Measurements from ENCODE around the gene SUSD6.
"Not testable (repeated sequence)": the region's sequence is repeated elsewhere in the genome, so short reads cannot be mapped to it uniquely, and the experiment has no call there.

SUSD6 gene

DNA sequence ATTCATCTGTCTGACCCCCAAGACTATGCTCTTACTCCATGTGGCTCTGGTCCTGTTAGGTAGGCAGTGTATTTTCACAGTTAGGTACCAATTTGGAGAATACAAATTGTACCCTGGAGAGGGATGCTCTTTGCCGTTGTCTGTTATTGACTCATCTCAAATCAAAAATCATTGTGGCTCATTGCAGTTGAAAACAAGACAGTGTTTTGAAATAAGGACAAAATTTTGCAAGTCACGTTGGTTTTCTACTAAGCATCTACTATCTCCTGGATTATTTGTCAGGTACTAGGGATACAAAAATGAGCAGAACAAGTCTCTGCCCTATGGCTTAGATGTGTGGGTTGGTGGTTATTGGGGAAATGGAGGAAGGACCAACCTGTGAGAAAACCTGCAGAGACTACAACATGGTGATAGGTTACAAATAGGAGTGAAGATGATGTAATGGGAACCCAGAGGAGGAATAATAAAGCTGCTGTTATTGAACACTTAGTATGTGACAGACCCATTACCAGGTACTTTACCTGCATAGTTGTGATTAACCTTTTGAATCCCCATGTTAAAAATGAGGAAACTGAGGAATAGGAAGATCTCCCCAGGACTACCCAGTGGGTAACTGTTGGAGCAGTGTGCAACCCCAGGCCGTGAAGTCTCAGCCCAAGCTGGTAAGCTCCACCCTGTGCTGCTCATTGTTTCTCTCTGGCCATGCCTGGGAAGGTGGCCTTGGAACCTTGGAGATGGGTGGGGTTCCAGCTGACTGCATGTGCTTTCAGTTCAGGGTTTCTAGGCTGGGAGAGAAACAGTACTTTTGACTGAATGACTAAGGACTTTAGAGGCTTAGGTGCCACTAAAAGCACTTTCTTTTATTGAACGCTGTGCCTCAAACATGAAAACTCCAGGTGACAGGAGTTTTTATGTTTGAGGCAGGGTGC lies 82.7 kb downstream of the SUSD6 start:
- DNase-seq (ENCODE audit: low read depth in 1 of 2, low spot score in 1 of 2) = no peak

DNA sequence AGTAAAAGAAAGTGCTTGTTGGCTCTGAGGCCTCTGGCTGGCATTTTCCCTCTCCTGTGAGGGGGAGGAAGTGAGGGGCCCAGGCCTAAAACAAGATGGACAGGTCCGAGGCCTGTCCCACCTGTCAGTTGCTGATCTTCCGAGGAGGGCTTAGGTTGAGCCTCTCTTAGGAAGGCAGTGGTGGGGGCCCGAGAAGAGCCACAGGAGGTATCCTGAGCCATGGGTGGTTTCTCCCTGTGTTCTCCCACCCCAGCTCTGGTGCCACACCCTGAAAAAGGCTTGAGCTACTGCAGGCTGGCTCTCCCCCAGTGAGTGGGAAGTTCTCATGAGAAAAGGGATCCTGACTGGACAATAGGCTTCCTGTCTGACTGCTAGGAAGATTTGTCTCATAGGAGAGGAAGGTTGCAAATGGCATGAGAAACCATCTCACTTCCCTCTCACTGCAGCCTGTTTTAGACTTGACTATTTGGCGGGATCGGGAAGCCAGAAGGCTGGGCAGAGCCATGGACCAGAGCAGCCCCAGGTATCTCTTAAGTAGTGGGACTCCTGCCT lies 83.4 kb downstream of the SUSD6 start:
- DNase-seq (ENCODE audit: low read depth in 1 of 2, low spot score in 1 of 2) = no peak

DNA sequence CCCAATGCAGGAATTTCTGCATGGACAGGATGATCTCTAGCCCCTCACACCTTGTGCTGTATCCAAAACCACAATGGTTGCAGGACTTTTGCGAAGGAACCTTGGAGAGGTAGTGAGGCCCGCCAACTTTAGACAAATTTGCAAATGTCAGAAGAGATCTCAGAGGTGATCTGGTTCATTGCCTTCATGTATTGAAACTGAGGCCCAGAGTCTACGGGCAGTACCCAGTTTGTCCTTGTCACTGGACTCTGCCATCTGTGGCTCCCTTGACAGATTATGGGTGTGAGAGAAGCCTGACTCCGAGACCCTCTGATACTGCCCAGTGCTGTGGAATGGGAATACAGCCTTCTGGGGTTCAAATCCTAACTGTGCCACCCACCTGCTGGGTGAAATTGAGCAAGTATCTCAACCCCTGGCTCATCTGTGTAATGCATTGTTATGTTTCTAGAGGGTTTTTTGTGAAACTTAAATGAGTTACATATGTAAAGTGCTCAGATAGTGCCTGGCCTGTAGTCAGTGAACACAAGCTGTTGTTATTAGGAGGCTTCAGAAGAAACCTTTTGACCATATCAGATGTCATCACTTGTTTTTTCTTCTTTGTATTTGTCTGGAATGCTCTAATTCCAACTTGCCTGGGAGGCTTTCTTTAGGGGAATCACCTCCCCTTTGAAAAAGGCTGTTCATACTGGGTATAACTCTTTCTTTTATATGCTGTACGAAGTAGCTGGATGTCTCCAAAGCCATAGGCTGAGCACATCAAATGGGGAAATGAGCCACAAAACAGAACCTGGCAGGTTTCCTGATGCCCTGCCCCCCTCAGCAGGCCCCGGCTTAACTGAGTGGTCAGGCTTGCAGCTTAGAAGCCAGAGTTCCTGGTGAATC lies 84.2 kb downstream of the SUSD6 start:
- DNase-seq (ENCODE audit: low read depth in 1 of 2, low spot score in 1 of 2) = no peak

- DNase-seq (ENCODE audit: low read depth in 1 of 2, low spot score in 1 of 2) = no peak
Observed at GRCh38 chr14:69696204-69696527, 84.8 kb downstream of the SUSD6 start.

GRCh38 chr14:69696633-69697557 lies 85.5 kb downstream of the SUSD6 start:
- DNase-seq (ENCODE audit: low read depth in 1 of 2, low spot score in 1 of 2) = no peak

DNA sequence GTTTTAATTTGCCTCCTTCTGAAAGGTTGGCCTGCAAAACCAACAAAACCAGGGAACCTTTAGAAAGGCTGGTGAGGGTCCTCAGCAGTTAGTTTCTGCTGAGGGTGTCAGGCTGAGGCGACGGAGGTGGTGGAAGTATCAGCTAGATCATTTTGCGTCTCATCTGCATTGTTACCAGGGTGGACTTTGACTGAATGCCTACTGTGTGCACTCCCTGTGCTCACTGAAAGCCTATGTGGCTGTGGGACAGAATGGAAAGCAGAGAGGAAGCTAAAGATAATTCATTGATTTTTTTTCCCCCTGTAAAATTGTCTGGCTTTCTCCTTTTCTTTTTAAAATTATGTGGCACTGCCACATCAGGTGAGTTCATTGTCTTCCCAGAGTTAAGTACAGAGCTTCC lies 87.2 kb downstream of the SUSD6 start:
- no peak for DNase-seq (ENCODE audit: low read depth in 1 of 2, low spot score in 1 of 2)

DNA sequence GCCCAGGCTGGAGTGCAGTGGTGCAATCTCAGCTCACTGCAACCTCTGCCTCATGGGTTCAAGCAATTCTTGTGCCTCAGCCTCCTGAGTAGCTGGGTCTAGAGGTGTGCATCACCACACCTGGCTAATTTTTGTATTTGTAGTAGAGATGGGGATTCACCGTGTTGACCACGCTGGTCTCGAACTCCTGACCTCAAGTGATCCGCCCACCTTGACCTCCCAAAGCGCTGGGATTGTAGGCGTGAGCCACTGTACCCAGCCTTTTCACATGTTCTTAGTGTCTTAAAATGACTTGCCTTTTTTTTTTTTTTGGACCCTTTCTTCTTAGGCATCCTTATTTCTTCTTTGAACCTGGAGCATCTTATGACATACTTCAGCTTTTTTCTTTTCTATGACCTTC lies 87.8 kb downstream of the SUSD6 start:
- not testable (repeated sequence) for DNase-seq (ENCODE audit: low read depth in 1 of 2, low spot score in 1 of 2)

DNA sequence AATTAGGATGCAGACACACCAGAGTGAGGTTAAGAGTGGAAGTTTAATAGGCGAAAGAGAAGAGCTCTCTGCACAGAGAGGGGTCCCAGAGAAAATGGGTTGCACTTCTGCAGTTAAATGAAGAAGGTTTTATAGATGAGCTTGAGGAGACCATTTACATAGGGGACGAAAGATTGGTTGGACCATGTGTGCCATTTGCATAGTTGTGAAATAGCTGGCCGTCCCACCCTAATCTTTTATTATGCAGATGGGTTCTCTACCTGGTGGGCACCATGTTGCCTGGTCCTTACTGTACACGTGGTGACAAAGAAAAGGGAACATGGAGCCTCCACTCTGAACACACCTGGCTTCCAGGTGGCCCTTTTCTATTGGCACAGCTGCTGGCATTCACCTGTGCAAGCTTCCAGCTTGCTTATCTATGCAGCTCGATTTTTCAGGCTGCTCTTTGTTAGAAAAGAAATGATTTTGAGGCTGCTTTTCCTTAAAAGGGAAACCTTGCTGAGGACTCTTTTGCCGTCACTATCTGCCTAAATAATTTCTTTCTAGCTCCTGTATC lies 88.4 kb downstream of the SUSD6 start:
- no peak for DNase-seq (ENCODE audit: low read depth in 1 of 2, low spot score in 1 of 2)

DNA sequence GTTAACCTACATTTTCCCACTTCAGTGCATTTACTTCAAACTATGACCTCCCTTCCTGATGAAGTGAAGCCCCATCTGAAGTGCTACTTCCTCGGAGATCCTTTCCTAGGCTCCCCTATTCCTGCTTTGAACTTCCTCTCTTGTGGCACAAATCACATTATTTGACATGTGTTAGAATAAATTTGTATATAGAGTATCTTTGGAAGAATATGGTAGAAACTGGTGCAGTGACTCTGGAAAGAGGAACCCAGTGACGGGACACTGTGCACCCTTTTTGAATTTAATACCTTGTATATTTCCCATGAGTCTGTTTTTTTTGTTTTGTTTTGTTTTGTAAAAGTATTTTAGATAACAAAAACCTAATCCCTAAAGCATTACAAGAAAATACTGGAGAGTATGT lies 89.2 kb downstream of the SUSD6 start:
- DNase-seq (ENCODE audit: low read depth in 1 of 2, low spot score in 1 of 2) = no peak

- DNase-seq (ENCODE audit: low read depth in 1 of 2, low spot score in 1 of 2) = no peak
Observed at GRCh38 chr14:69701291-69701690, 89.9 kb downstream of the SUSD6 start.

DNA sequence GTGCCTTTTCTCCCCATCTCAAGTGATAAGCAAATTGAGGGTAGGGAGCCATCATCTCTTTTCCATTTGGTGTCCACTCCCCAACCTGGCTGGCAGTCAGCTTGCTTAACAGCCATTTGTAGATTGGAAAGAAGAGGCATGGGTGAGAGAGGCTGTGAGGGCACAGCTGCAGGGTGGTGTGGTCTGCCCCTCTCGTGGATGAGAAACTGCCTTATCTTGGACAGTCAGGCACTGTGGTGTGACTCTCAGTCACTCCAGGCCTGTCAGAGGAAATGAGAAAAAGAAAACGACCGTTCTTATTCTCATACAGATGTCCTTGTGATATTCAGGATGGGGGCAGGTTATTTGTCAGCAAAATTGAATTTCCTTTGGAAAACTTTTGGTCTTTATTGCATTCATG lies 90.5 kb downstream of the SUSD6 start:
- DNase-seq (ENCODE audit: low read depth in 1 of 2, low spot score in 1 of 2) = no peak

- DNase-seq (ENCODE audit: low read depth in 1 of 2, low spot score in 1 of 2) = no peak
Observed at GRCh38 chr14:69703047-69704039, 91.9 kb downstream of the SUSD6 start.

DNA sequence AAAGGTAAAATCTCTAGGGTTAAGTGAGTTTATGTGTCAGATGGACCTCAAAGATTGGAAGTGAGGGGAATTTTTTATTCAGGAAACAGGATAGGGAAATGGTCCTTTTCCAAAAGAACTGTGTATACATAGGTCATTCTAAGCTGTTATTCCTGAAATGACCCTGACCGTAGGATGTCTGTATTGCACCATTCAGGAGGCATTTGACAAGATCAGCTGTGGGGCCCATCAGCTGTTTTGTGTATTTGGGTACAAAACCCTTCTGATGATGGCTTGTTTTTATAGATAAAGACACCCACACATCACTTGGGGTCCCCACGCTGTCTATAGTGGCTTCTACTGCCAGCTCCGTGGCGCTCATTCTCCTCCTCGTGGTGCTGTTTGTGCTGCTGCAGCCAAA lies 92.9 kb downstream of the SUSD6 start:
- no peak for DNase-seq (ENCODE audit: low read depth in 1 of 2, low spot score in 1 of 2)

DNA sequence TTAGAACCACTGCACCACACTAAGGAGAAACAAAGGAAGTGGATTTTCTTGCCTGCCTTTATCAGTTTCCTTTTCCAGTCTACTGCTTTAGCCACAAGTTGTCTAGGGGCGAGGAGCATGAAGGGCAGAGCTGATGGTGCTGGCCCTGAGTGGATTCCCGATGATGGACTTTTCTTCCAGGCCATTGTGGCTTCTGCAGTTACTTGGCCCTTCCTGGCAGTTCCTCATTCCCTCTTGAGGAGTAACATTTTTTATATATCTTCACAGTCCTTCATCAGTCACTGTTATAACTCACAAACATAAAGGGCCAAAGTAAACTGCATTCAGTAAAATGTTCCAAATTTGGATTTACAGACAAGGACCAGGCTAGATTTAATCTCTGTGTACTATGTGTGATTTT lies 94.3 kb downstream of the SUSD6 start:
- DNase-seq (ENCODE audit: low read depth in 1 of 2, low spot score in 1 of 2) = no peak

DNA sequence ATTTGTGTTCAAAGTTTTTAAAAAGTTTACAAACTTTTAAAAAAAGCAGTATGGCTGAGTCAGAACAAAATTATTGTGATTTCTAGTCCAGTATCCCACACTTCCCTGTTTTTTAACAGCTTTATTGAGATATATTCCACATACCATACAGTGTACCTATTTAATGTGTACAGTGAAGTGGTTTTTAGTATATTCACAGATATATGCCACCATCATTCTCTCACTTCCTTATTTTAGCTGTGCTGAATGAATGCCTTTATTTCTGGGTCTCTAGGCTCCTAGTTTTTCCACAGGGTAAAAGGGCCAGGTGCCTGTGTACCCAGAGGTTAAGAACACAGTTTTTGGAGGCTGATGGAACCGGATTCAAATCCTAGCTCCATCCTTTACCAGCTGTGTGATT lies 96.7 kb downstream of the SUSD6 start:
- no peak for DNase-seq (ENCODE audit: low read depth in 1 of 2, low spot score in 1 of 2)

- no peak for DNase-seq (ENCODE audit: low read depth in 1 of 2, low spot score in 1 of 2)
Observed at GRCh38 chr14:69708586-69709560, 97.5 kb downstream of the SUSD6 start.

DNA sequence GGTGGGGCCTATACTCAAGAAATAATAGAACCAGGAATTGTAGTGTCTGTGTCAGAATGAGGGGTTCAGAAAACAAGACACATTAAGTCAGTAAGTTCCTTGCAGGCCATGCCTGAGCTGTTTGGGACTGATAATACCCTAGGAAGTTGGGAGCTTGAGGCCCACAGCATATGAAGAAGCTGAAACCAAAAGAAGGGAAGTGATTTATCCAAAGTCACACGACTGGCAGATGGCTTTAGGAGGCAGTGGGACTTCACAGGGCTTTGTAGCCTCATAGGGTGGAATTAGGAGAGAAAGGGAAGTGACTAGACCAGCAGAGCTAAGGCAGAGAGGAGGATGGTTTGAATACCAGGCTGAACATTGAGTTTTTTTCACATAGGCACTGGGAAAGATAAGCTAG lies 99.0 kb downstream of the SUSD6 start:
- no peak for DNase-seq (ENCODE audit: low read depth in 1 of 2, low spot score in 1 of 2)

GRCh38 chr14:69711065-69711464 lies 99.7 kb downstream of the SUSD6 start:
- no peak for DNase-seq (ENCODE audit: low read depth in 1 of 2, low spot score in 1 of 2)
